MM.1S (cell line): ENCODE data around the gene PRPF31.

Source experiments
- DNase-seq: peaks from one replicate; pipeline ENCODE4 v3.0.0-alpha.2; 2015
- H2AFZ ChIP-seq: fragments of 300-600 bp; sonication (generic); 2 replicates; pipeline ENCODE4 v1.6.0; 2016; ENCODE audit warnings: antibody characterized with exemption, low read length
- H3F3A ChIP-seq: fragments of 300-600 bp; sonication (generic); 2 replicates; pipeline ENCODE4 v1.6.1; 2016; ENCODE audit warnings: mild to moderate bottlenecking, antibody characterized with exemption, low read length, moderate library complexity, mixed read lengths; ENCODE audit not compliant: insufficient read depth
- H3K27ac ChIP-seq: fragments of 300-600 bp; sonication (generic); 2 replicates; pipeline ENCODE4 v1.5.1; 2016; ENCODE audit warnings: mild to moderate bottlenecking, low read length
- H3K27me3 ChIP-seq: fragments of 300-600 bp; sonication (generic); replicated peaks from 2 replicates; pipeline ENCODE4 v1.6.0; 2016; ENCODE audit warnings: low read length; ENCODE audit not compliant: insufficient read depth
- H3K36me3 ChIP-seq: fragments of 300-600 bp; sonication (generic); replicated peaks from 2 replicates; pipeline ENCODE4 v1.6.1; 2016; ENCODE audit warnings: mild to moderate bottlenecking, low read length, mixed read lengths; ENCODE audit not compliant: insufficient read depth
- H3K4me1 ChIP-seq: fragments of 300-600 bp; sonication (generic); 2 replicates; pipeline ENCODE4 v1.6.1; 2016; ENCODE audit warnings: low read length, mixed read lengths
- H3K4me2 ChIP-seq: fragments of 300-600 bp; sonication (generic); 2 replicates; pipeline ENCODE4 v1.6.0; 2016; ENCODE audit warnings: low read depth, low read length
- H3K4me3 ChIP-seq: fragments of 300-600 bp; sonication (generic); 2 replicates; pipeline ENCODE4 v1.5.1; 2016; ENCODE audit warnings: low read length, mixed read lengths
- H3K79me2 ChIP-seq: fragments of 300-600 bp; sonication (generic); 2 replicates; pipeline ENCODE4 v1.6.1; 2016; ENCODE audit warnings: mixed run types, low read length, mixed read lengths
- H3K9ac ChIP-seq: fragments of 300-600 bp; sonication (generic); 2 replicates; pipeline ENCODE4 v1.6.1; 2016; ENCODE audit warnings: low read length, mixed read lengths
- H3K9me2 ChIP-seq: fragments of 300-600 bp; sonication (generic); replicated peaks from 2 replicates; pipeline ENCODE4 v1.6.1; 2016; ENCODE audit warnings: mild to moderate bottlenecking, low read length, mixed read lengths; ENCODE audit not compliant: insufficient read depth
- H3K9me3 ChIP-seq: fragments of 300-600 bp; sonication (generic); replicated peaks from 2 replicates; pipeline ENCODE4 v1.6.1; 2016; ENCODE audit warnings: mild to moderate bottlenecking, low read length, mixed read lengths; ENCODE audit not compliant: insufficient read depth
- H4K20me1 ChIP-seq: fragments of 300-600 bp; sonication (generic); 2 replicates; pipeline ENCODE4 v1.6.1; 2016; ENCODE audit warnings: mild to moderate bottlenecking, low read length, moderate library complexity, mixed read lengths; ENCODE audit not compliant: insufficient read depth
- CTCF ChIP-seq: fragments of 300-600 bp; sonication (generic); IDR thresholded peaks from 2 replicates; pipeline ENCODE4 v1.5.1; 2016; ENCODE audit warnings: antibody characterized with exemption, low read length, mixed read lengths
- EZH2 ChIP-seq: fragments of 300-600 bp; sonication (generic); optimal IDR thresholded peaks from 2 replicates; pipeline ENCODE3; 2017; ENCODE audit warnings: low read depth, mild to moderate bottlenecking, antibody characterized with exemption, low read length, mixed read lengths
- EZH2phosphoT487 ChIP-seq: fragments of 300-600 bp; sonication (generic); IDR thresholded peaks from 2 replicates; pipeline ENCODE4 v1.6.1; 2018; ENCODE audit warnings: antibody characterized with exemption, low read length

Gene PRPF31

DNA sequence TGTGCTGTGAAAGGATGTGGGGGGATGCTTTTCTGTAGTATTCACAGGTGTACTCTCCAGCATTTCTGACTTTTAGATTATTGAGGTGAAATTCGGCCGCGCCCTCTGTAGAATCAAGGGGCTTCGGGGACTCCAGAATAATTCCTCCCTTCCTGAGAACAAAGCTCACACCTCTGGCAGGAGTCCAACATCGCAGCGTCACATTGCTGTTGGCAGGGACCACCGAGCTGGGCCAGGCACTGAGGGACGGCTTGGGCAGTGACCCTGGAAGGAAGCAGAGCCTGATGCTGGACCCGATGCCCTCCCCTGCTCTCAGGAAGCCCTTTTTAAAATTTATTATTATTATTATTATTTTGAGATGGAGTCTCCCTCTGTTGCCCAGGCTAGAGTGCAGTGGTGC lies 40.7 kb upstream of the PRPF31 start:
- Histone ChIP-seq H3K79me2 (no peaks in the 10 kb centered on the region), H3K4me3 (no peak overlapping the region), H4K20me1 (no peaks in the 10 kb centered on the region), H3K9ac (no peak overlapping the region), H3K4me2 (no peak overlapping the region), H3K9me3 (no peaks in the 10 kb centered on the region), H3K9me2 (no peaks in the 10 kb centered on the region), H2AFZ (no peak overlapping the region), H3K4me1 (no peaks in the 10 kb centered on the region), H3K27ac (no peak overlapping the region), H3K27me3 (peaks cover 32% of the 10 kb centered on the region), H3F3A (no peaks in the 10 kb centered on the region), H3K36me3 (no peaks in the 10 kb centered on the region)
- TF ChIP-seq CTCF: no peak
- no peak for TF ChIP-seq EZH2phosphoT487
- no peak for TF ChIP-seq EZH2
- DNase-seq: no peak

GRCh38 chr19:54077334-54077733 lies 38.2 kb upstream of the PRPF31 start:
- H3K27ac ChIP-seq: no peak overlapping the region

DNA sequence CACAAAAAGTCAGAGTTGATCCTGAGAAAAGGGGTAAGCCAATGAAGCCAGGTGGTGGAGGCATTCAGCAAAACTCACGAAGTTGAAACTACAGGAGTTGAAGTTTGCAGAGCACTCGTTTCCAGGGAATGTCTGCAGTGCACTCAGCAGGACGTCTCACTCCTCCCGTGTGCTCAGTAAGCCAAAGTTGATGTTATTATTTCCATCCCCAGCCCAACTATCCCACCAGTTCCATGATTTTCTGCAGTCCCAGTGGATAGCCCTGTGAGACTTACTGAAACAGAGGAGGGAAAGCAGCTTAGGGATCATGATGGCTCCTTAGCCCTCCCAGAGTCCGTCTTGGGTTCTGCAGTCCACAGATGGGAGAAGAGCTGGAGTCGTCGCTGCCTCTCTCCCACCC lies 34.5 kb upstream of the PRPF31 start, which contains the start of gene TARM1:
TARM1 (minus strand) TSS at position 334 of the 400 bp plus-strand sequence; CDS start at position 309, 25 bp downstream.
- no peaks in the 10 kb centered on the region for H3K36me3 ChIP-seq
- no peak within 1 kb of the TSS for H2AFZ ChIP-seq
- H3K4me1 ChIP-seq: no peaks in the 10 kb centered on the region
- H3F3A ChIP-seq: no peaks in the 10 kb centered on the region
- no peak within 1 kb of the TSS for H3K4me2 ChIP-seq
- TF ChIP-seq EZH2 (no peak), EZH2phosphoT487 (no peak), CTCF (no peak)
- DNase-seq: no peak
- no peak within 1 kb of the TSS for H3K4me3 ChIP-seq
- no peaks in the 10 kb centered on the region for H3K9me2 ChIP-seq
- H4K20me1 ChIP-seq: no peaks in the 10 kb centered on the region
- H3K79me2 ChIP-seq: no peaks in the 10 kb centered on the region
- H3K9me3 ChIP-seq: no peaks in the 10 kb centered on the region
- H3K9ac ChIP-seq: no peak within 1 kb of the TSS
- peaks cover 21% of the 10 kb centered on the region for H3K27me3 ChIP-seq
- H3K27ac ChIP-seq: no peak within 1 kb of the TSS

More at GRCh38 chr19:54077334-54077733, 38.2 kb upstream of the PRPF31 start:
- no peak overlapping the region for H3K9ac ChIP-seq
- no peak overlapping the region for H3K4me3 ChIP-seq
- no peak overlapping the region for H3K4me2 ChIP-seq
- no peaks in the 10 kb centered on the region for H3F3A ChIP-seq
- no peaks in the 10 kb centered on the region for H4K20me1 ChIP-seq
- TF ChIP-seq CTCF (no peak), EZH2 (no peak), EZH2phosphoT487 (no peak)
- H3K36me3 ChIP-seq: no peaks in the 10 kb centered on the region
- no peaks in the 10 kb centered on the region for H3K9me2 ChIP-seq
- no peaks in the 10 kb centered on the region for H3K9me3 ChIP-seq
- peaks cover 29% of the 10 kb centered on the region for H3K27me3 ChIP-seq
- no peak overlapping the region for H2AFZ ChIP-seq
- no peaks in the 10 kb centered on the region for H3K79me2 ChIP-seq
- no peak for DNase-seq
- H3K4me1 ChIP-seq: no peaks in the 10 kb centered on the region

GRCh38 chr19:54084410-54084809 lies 31.1 kb upstream of the PRPF31 start:
- no peaks in the 10 kb centered on the region for H3K9me2 ChIP-seq
- H3K27ac ChIP-seq: no peak overlapping the region
- no peaks in the 10 kb centered on the region for H3K4me1 ChIP-seq
- H3K79me2 ChIP-seq: no peaks in the 10 kb centered on the region
- no peak overlapping the region for H3K4me2 ChIP-seq
- H3F3A ChIP-seq: no peaks in the 10 kb centered on the region
- no peak overlapping the region for H3K9ac ChIP-seq
- no peak for DNase-seq
- peaks cover 22% of the 10 kb centered on the region for H3K27me3 ChIP-seq
- no peak for TF ChIP-seq EZH2phosphoT487
- TF ChIP-seq EZH2: no peak
- no peak for TF ChIP-seq CTCF
- no peak overlapping the region for H3K4me3 ChIP-seq
- no peaks in the 10 kb centered on the region for H3K9me3 ChIP-seq
- H4K20me1 ChIP-seq: no peaks in the 10 kb centered on the region
- no peak overlapping the region for H2AFZ ChIP-seq
- H3K36me3 ChIP-seq: no peaks in the 10 kb centered on the region
